K562 treated with DMSO at 1 percent for 4 hours (cell line): Measurements from ENCODE around the gene UNC119. TPM values are rescaled to one million over a fixed set of nuclear protein-coding genes. Genes with fewer than 3 reads are reported as not detected.

Source experiments
- total RNA-seq: library from RNA; unstranded; fragments of 300-600 nt; gene quantifications from 2 replicates; pipeline ENCODE4 v1.2.3, GENCODE V29; 2022; ENCODE audit not compliant: insufficient read depth

UNC119 gene
- 29.6 and 34.4 TPM in 2 replicates for total RNA-seq

GRCh38 chr17:28552176-28552999 is at the start of gene UNC119:
UNC119 (minus strand) TSS chr17:28552624; CDS start chr17:28552557, 67 bp downstream.

DNA sequence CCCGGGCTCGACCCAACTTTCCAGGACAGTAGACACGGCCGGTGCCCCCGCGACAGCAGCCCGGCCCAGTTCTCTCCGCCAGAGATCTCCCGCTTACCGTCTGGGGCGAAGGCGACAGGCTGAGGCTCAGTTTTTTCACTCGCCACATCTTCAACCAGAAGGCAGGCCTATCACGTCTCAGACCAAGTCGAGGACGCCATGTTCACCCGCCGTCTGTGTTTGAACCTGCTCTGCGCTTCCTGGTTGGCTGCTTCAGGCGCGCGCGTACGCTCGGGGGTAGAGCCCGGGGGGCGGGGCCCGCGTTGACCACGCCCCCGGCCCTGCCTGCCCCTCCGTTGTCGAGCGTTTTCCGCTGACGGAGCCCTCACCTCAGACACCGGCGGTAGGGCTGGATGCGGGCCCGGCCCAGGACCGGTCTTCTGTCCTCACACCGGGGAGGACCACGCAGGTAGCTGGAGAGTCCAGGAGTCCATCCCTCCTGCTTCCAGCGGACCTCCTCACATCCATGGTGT is 46.4 kb upstream of the UNC119 start, which contains the start of gene SPAG5:
Gene SPAG5, minus strand, starts transcription at position 227 of the 512 bp plus-strand sequence. Its CDS starts 79 bp downstream, at position 148.

GRCh38 chr17:28576758-28577465 is 24.5 kb upstream of the UNC119 start, which contains the start of gene ALDOC:
ALDOC (minus strand) TSS chr17:28576895; CDS start chr17:28575532, 1,363 bp downstream.

GRCh38 chr17:28571361-28572122 is 19.1 kb upstream of the UNC119 start, which contains the start of gene PIGS:
PIGS (minus strand) TSS chr17:28571524; CDS start chr17:28571496, 28 bp downstream.

DNA sequence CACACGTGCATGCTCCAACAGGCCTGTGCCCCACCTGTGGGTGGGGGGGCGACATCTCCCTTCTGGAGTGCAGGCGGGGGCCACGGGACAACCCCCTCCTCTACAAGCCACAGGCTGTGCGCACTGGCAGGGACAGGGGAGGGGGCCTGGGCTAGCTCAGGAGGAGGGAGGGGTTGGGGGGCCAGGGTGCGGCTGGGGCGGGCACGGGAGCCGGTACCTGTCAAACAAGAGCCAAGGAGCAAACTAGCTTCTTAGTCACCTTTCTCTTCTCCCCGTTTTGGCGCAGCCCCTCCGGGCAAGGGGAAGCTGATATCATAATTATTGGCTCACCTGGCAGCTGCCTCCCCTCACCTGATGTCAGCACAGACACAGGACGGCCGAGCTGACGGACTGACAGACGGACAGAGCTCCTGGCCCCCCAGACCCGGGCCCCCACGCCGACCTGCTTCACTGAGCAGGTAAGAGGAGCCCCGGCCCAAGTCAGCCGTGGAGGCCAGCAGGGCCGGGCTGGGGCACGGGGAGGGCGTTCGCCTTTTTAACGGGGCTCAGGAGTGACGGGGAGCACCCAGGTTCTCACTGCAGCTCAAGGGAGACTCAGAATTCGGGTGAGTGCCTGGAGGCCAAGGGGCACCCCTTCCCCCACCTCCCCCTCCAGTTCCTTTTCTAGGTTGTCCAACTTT is 46.3 kb downstream of the UNC119 start, which contains the start of gene FOXN1:
Gene FOXN1, plus strand, starts transcription at position 363 of the 680 bp plus-strand sequence. CDS start 17,622 bp downstream, outside the sequence.

Other genes starting within 250 kb of the UNC119 start
- gene TMEM97, start 233.4 kb downstream of the UNC119 start, total RNA-seq, result 19.2 and 25.7 TPM in 2 replicates
- 45.9 and 48.3 TPM in 2 replicates for gene IFT20, start 217.2 kb downstream of the UNC119 start, total RNA-seq
- 10.5 and 16.4 TPM in 2 replicates for gene TNFAIP1, start 216.9 kb downstream of the UNC119 start, total RNA-seq
- gene POLDIP2, start 195.1 kb downstream of the UNC119 start, total RNA-seq, result 69.0 and 78.3 TPM in 2 replicates
- not detected in 2 replicates for gene SEBOX, start 187.4 kb downstream of the UNC119 start, total RNA-seq
- gene VTN, start 182.3 kb downstream of the UNC119 start, total RNA-seq, result 0.47 TPM in 1 of 2 replicates, not detected in the other
- 1.3 and 3.2 TPM in 2 replicates for gene SARM1, start 180.9 kb downstream of the UNC119 start, total RNA-seq
- 1.3 and 2.7 TPM in 2 replicates for gene SLC46A1, start 146.4 kb downstream of the UNC119 start, total RNA-seq
- gene SLC13A2, start 79.0 kb downstream of the UNC119 start, total RNA-seq, result not detected in 2 replicates
- not detected in 2 replicates for gene FOXN1, start 46.3 kb downstream of the UNC119 start, total RNA-seq
- 92.0 and 97.4 TPM in 2 replicates for gene PIGS, start 18.9 kb upstream of the UNC119 start, total RNA-seq
- gene ALDOC, start 24.3 kb upstream of the UNC119 start, total RNA-seq, result 52.1 and 58.6 TPM in 2 replicates
- gene SPAG5, start 46.4 kb upstream of the UNC119 start, total RNA-seq, result 93.5 and 110 TPM in 2 replicates
- 17.6 and 21.9 TPM in 2 replicates for gene RSKR, start 61.6 kb upstream of the UNC119 start, total RNA-seq
- 47.7 and 60.6 TPM in 2 replicates for gene BLTP2, start 92.5 kb upstream of the UNC119 start, total RNA-seq
- 68.5 and 69.2 TPM in 2 replicates for gene SDF2, start 109.3 kb upstream of the UNC119 start, total RNA-seq
- gene SUPT6H, start 109.6 kb upstream of the UNC119 start, total RNA-seq, result 54.5 and 61.6 TPM in 2 replicates
- 5.4 and 5.6 TPM in 2 replicates for gene PROCA1, start 159.3 kb upstream of the UNC119 start, total RNA-seq
- gene RAB34, start 165.2 kb upstream of the UNC119 start, total RNA-seq, result not detected in 2 replicates
- 2,658 and 2,919 TPM in 2 replicates for gene RPL23A, start 167.4 kb upstream of the UNC119 start, total RNA-seq
- gene TLCD1, start 173.6 kb upstream of the UNC119 start, total RNA-seq, result 2.7 and 3.4 TPM in 2 replicates
- 2.2 and 4.7 TPM in 2 replicates for gene NEK8, start 176.2 kb upstream of the UNC119 start, total RNA-seq
- 85.7 and 116 TPM in 2 replicates for gene TRAF4, start 191.4 kb upstream of the UNC119 start, total RNA-seq